Stimulated activated CD4-positive, alpha-beta T cell treated with anti-CD3 and anti-CD28 coated beads, Interleukin-4, amount 100 ng/mL, for 4 hours (primary cell): ENCODE data around the gene LPP.

Source experiments
- DNase-seq, 2 experiments: peaks; one replicate each; pipeline ENCODE4 v3.0.0-alpha.2; 2020

Gene LPP

DNA sequence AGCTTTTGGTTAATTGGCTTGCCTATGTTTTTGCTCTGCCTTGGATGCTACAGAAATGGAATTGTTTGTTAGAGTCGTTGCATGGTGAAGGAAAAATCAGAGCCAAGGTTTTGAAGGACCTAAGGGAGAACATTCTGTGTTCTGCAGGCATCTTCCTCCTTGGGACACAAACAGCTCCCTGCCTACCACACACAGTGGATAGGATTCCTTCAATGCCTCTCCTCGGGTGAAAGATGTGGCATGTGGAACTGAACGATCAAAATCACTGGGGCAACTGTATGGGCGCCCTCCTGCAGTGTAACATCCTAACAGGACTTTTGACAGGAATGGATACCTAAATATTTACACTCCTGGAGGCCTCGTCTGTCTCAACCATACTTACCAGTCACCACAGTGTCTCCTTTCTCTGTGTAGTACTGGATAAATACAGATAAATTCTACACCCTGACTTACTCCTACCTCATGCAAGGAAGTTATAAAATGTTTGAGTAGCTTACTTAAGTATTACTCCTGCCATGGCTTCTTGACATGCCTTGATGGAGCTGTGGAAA lies 100.6 kb downstream of the LPP start:
- DNase-seq, result no peak

DNA sequence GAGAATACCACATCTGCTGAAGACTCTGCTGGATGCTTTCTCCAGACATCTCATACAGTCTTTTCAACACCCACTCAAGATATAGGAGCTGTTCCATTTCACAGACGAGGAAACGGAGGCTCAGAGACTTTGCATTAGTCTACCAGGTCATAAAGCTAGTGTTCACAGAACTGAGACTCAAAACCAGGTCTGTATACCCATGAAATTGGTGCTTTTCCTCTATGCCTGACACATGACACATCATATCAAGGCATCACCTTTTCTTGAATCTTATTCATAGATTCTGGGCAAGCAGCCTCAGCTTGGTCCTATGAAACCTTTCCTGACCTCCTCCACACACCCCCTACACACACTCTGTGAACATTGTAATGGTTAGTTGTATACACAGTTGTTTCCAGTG lies 101.2 kb downstream of the LPP start:
- no peak for DNase-seq

DNA sequence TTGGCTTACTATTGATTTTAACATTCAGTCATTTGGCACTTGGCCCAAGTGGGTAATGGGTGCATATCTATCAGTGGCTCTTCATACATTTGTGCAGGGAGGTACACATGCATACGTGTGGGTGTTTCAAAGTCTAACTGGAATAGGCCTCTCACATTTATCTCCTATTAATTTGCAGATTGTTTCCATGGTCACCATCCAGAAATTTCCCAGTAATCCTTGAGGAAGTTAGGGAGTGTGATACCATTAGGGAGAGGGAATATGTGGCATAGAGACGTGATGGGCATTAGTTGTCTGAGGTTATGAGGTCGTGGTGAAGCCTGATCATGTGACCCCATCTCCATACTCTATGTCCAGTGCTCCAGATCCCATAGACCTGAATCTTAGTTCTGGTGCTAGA lies 102.8 kb downstream of the LPP start:
- DNase-seq, result no peak

DNA sequence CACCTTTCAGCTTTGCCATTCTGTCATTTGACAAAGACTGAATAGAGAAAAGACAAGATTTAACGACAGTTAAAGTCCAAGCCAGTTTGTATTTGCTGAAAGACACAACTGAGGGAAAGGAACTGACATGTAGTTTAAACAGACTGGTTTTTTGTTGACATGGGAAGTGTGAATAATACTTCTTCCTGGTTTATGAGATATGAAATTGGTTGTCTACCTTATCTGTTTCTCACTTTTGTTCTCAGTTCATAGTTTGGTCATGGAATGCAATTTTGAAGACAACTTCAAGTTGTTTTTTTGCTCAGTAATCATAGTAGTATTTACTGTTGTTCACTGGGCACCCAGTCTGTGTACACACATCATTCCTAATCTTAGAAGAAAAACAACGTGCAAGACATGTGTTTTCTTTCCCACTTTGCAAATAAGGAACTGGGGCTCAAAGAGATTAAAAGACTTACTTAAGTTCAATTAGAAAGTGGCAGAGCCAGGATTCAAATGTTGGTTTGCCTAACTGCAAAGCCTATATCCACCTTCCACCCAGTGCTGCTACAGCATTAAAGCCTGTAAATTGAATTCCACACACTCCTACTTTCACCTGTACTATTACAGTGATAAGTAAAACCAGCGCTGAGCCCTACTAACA lies 103.5 kb downstream of the LPP start:
- no peak for DNase-seq

DNA sequence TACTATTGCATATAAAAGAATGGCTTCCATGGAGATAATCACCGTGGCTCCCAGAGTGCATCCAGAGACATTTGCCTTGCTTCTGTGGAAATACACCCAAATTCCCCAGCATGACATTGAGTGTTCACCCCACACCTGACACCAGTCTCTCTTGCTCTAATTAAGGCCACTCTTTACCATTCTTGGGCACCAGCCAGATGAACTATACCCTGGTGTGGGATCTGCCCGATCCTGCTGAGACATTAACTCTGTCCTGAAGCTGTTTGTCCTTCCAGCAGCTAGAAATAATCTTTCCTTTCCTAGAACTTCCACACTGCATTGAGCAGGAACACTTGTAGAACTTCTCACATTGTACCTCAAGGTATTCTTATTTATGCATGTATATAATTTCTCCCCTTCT lies 105.2 kb downstream of the LPP start:
- DNase-seq, result no peak

DNA sequence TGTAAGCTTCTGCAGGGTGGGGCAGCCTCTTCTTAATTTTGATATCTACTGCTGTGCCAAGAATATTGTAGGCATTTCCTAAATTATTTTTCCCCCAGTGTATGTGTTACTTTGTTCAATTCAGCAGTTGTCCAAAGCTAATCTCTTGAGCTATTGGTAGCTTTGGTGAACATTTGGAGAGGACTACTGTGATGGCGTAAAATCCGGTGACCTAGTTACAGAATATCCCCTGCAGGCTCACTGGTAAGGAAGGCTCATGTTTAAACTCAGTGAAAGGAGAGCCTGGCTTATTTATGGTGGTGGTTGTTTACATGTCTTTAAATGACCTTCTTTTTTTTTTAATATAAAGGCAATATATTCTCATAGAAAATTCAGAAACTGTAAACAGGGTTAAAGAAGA lies 105.6 kb downstream of the LPP start:
- DNase-seq, result no peak

DNA sequence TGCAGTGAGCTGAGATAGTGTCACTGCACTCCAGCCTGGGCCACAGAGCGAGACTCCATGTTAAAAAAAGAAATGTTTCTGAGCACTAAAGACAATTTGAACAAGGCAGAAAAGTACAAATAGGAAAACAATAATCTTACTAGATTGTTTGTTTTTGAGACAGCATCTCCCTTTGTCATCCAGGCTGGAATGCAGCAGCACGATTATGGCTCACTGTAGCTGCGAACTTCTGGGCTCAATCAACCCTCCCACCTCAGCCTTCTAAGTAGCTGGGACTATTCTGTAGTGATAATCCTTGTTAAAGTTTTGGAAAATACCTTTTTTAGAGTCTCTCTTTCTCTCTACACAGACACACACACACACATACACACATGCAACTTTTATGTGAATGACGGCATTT lies 107.1 kb downstream of the LPP start:
- no peak for DNase-seq

DNA sequence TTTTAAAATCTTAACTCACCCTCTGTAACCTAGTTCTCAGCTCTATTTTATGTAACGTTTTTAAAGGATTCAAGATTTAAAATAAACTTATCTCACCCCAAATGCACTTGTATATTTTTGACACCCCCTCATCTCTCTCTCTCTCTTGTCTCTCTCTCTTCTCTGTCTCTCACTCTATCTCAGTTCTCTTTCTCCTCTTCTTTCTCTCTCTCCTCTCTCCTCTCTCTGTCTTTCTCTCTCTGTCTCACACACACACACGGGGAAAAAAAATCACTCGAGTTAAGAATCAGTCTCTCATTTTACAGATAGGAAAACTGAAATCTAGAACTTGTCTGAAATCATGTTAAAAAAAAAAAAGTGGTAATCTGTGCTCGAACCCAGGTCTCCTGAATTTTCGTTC lies 108.5 kb downstream of the LPP start:
- no peak for DNase-seq

DNA sequence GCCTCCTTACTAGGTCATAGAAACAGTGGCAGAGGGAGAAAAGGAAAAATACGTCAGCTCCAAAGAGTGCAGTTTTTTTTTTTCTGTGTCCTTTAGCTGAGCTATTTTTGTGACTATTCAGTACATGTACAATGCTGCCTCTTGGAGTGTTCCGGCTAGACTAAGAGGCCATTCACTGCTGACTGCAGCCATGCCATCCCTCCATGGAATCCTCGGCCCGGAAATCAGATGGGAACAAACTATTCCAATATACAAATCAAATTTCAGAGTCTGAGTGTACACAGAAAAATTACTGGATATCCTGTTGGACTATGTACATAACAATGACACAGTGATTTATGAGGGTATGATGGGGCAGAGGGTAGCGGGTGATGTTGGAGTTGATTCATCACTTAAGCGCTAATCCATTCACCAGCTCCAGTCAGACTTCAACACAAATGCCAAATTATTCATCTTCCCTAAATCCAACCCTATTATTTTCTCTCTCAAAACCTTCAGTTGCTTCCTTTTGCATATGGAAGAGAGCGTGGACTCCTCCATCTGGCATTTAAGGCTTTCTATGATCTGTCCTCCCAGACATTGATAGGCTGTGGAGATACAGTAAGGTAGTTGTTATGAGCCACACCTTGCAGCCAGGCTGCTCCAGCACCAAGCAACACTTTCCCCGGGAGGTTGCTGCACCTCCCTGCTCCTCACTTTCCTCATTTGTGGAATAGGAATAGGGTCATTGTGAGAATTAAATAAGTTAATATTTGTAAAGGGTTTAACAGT lies 109.1 kb downstream of the LPP start:
- no peak for DNase-seq

DNA sequence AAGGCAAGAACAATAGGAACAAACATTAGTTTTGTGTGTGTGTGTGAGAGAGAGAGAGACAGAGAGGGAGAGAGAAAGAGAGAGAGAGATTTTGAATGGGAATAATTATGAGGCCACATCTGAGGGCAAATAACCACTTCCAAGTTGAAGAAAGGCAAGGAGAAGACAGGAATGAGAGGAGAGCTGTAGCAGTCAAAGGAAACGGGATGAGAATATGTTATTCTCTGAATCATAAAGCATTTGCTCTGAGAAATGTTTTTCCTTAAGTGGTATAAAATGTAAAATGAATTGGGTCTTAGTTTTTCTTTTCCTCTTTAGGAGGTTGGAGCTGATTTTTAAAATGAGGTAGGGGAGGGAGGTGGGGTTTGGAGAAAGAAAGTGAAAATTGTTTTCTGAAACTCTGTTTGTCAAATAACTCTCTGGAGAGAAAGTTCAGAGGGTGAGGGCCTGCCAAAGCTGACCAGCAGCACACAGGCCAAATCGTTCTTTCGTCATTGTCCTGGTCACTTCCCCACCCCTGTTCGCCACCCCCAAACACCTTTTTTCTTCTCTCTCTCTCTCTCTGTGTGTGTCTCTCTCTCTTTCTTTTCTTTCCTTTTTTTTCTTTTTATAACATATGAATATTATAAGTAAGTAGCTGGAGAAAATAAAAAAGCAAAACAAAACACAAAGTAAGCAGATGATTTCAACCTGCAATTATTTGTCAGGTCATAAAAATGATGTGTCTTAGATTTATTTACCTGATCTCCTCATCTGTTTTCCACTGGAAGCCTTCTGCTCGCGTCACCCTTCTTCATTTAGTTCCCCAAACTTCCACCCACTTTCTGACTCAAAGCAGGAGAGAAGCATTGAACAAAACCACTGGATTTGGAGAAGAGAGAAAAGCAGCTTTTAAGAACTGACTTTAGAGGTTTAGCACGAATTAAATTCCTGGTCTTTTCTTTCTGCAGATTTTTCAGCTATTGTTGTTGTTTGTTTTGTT lies 110.6 kb downstream of the LPP start:
- no peak for DNase-seq

DNA sequence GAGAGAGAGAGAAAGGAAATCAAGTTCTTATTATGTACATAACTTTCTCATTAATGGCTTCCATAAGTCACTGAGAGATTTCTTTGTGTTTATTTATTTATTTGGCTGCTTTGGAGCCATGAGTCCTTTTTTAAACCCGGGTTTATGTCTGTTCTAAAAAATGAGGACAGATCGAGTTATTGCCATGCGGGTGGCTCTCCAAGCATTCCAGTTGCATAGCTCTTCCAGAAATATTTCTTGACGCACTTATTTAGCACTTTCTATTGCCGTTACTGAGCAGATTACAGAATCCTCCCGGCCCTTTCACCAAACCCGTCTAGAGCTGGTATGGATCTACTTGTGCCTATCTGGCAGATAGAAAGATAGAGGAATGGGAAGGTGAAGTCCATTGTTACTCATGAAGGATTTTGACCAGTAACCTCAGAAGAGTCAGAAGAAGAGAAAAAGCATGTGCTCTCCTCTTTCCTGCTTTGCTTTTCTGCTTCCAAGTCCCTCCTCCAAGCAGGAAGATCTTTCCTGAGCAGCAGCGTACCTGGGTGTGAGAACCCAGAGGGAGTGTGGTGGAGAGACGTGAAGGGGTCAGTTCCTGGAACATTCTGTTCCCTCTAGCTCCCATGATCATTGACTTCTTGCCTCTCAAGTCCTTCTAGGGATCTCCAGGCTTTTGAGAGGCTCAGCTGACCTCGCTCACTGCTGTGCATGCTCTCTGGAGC lies 112.8 kb downstream of the LPP start:
- no peak for DNase-seq

DNA sequence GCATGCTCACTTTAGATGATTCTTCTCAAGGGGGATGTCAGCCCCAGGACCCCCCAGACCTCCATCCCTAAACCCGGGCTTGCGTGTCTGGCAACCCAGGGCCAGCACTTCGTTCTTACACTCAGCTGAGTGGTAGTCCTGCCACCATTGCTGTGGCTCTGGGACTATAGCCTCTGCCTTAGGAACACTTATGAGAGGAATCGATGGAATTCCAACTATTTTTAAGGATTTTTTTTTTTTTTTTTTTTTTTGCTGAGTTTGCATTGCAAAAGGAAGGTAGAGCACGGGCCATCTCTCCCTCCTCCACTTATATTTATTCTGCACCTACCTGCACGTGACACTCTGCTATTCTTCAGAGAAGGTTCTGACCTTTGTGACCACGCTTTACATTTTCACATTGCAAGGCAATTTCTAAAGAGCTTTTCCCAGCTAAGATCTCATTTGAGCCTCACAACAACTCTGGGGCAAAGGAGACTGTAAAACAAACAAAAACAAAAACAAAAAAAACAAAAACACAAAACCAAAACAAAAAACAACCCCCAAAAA lies 113.9 kb downstream of the LPP start:
- no peak for DNase-seq

DNA sequence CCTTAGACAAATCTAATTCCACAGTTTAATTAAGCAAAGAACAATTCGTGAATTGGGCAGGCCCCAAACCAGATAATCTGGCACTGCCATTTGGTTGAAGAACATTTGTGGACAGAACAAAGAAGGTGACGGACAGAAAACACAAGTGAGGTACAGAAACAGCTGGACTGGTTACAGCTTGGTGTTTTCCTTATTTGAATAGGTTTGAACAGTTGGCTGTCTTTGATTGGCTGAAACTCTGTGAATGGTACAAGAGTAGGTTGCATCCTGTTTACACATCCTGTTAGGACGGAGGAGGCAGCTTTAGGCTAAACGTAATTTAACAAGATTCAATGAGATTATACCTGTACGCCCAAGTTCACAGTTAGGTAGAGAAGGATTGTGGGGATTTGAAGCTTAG lies 114.4 kb downstream of the LPP start:
- no peak for DNase-seq

DNA sequence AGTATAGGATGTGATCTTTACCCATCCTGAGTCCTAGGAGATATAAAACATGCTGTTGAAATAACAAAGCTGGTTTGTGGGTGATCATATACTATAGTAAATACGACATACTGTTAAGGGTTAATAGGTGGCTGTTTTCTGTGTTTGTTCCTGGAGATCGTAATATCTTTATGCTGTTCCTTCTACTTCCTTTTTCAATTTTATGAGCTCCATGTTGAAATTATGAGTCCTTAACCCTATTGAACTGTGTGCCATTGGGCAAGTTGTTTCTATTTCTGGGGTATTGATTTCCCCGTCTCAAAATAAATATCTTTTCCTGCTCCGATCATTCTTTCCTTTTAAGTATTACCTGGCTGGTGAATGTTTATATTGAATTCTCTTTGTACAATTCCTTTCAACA lies 115.1 kb downstream of the LPP start:
- DNase-seq, result no peak

DNA sequence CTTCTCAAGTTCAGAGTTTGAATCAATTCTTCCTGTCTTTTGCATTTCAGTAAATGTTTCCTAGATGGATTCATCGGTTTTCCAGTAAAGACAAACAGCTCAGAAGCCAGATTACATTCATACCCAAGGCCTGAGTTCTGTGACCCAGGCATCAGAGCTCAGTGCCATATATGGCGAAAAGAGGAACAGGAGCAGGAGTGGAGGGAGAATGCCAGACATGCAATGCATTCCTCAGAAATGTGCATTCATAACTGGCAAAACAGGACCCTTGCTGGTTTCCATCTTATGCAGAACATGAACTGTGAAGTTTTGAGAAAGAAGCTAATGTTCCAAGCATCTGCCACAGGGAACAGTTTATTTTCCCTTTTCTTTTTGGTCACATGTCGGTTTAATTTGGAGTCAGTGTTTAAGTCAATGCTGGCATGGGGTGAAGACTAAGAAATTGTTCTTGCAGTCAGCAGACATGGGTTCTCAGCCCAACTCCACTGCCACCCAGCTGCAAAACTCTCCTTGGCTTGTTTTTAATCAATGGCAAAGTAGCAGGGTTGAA lies 116.5 kb downstream of the LPP start:
- no peak for DNase-seq

DNA sequence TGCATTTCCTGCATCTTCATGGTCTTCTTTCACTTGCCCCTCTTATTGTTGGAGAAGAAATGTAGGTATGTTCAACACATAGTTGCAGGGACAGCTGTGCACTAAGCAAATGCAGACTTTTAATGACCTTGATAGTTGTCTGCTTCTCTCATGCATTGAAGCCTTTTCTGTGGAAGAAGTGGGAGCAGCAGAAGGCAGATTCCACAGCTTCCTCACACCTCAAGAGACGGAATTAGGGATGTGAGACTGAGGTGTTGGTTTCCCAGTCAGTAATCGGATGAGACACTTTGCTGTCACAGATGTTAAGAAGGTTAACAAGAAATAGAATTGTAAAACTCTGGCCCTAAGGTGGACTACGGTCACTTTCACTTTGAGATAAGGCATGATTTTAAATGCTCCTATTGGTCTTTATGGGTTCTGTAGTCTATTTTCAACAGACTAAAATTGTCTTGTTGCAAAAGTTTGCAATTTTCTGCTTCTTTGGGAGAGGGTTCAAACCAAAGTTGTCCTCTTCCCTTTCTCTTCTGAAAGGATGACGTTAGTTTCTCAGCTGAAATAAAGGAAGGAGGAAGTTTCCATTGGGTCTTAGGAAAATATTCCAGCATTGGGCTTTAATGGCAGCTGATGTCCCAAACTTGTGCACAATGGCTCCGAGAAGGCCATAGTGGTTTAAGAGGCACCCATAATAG lies 117.4 kb downstream of the LPP start:
- DNase-seq, result no peak

DNA sequence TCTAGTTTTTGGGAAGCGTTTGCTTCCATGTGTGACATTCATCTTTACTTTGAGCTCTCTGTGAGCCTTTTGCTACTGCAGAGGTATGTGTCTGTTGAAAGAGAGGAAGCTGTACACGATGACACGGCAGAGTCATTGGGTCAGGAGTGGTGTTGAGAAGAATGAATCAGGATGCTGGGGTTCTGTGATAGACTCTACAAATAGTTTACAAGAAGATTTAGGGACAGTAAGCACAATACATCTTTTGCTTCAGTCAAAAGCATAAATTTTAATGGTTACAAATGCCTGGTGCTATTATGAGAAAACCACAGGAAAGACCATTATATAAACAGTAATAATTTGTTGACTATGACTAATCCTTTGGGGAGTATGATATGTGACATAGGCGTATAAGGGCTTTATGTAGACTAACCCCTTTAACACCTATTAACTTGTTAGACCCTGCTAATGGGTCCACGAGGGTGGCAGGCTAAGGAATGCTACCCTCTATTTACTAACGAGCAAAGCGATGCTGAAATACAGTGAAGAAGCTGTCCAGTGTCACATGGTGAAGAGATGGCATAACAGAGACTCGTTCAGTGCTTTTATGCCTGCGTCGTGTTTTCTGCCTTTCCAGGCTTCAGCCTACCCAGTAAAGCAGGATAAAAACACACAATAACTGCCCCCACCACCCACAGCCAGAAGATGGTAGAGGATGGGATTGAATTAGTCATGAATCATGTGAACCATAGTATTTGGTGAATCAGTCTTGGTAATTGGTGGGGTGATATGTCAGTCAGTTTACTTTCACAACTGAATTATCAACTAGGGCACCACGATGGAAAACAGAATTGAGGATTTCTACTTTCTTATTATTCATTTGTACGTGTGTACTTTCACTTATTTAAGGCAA lies 118.8 kb downstream of the LPP start:
- DNase-seq, result no peak

DNA sequence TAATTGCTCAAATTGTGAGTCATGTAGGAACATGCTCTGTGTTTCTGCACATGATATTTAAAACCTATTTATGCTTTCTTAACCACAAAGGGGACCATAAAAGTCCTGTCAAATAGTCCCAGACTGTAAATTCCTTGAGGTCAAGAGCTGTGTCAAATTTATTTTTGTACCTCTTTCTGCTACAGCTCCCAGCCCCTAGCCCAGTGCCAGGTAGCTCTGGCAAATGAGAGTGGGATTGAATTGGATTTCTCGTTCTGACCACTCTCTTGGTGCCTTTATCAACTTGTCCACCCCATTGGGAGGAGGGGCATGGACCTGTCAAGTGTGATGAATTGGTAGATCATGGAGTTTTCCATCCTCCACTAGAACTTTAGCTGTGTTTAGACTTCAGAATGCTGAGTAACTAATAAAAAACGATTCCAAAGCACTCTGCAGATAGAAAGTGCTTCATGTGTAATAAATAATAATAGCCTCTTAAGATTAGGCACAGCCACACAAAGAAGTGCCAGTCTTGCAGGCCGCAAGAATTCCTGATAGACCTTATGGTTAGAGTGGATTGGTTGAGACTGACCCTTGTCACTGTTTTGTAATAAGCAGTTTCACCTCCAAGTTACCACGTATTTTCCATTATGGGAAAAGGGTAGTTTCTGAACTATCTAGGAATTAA lies 120.4 kb downstream of the LPP start:
- no peak for DNase-seq

DNA sequence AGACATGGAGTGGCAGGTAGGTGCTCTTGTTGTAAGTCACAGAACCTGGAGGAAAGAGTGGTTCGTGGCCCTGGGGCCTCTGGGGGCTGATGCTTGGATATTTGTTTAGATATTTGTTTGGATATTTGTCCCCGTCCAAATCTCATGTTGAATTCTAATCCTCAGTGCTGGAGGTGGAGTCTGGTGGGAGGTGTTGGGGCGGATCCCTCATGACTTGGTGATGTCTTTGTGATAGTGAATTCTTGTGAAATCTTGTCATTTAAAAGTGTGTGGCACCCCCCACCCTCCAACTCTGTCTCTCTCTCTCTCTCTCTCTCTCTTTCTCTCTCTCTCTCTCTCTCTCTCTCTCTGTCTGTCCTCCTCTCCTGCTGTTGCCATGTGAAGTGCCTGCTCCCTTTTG lies 122.4 kb downstream of the LPP start:
- DNase-seq, result no peak
